GM21526 (cell line): ENCODE data around the gene LRRN3.

Experiments used
- ATAC-seq: cut with Tn5 transposase; IDR thresholded peaks from one replicate; pipeline ENCODE4 v1.9.1; 2021; ENCODE audit warnings: moderate library complexity; ENCODE audit not compliant: unreplicated experiment, low FRiP score

The LRRN3 gene

DNA sequence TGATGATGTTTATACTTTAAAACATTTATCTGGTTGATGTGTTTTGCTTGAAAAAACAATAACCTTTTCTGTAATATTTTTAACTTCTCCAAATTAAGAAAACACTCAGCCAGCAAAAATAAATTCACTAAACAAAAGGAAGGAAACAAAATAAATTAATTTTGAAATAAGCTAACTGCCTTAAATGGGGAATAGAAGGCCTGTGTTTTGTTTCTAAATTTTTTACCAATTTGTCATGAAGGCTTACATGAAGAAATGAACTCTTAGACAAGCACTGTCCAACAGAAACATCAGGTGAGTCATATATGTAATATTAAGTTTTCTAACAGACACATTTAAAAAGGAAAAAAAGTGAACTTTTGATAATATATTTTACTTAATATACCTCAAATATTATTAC is 68.5 kb downstream of the LRRN3 start:
- ATAC-seq, result no peak

DNA sequence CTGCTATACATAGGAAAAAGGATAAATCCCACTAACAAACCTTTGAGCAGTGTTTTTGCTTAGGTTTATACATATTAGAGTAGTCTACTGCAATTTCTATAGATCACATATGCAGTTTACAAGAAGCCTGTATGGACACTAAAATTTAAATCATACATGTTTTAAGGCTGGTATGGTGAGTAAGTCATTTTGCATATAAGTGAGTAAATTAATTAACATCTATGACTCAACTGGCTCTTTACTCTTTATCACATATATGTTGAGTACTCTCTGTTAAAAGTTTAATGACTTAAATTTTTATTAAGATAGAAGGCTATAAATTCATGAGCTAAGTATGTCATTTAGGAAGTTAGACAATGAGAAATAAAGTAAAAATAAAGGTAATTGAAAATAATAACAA is 69.4 kb downstream of the LRRN3 start:
- no peak for ATAC-seq

DNA sequence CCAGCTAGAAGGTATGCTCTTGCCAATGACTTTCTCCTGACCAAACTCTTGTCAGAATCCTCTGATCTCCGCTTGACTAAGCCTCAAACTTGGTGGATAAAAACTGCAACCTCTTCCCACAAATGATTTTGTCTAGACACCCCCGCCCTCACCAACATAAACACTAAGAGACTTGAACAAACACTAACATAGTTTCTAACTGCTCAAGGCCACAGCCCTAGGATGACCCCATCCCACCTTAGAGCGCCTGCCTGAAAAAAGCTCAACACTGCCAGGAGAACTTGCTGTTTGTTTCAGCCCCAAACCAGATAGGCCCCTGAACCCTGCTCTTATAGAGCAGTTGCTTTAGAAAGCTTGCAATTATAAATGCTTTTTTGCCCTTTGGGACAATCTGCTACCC is 71.8 kb downstream of the LRRN3 start:
- ATAC-seq, result no peak

DNA sequence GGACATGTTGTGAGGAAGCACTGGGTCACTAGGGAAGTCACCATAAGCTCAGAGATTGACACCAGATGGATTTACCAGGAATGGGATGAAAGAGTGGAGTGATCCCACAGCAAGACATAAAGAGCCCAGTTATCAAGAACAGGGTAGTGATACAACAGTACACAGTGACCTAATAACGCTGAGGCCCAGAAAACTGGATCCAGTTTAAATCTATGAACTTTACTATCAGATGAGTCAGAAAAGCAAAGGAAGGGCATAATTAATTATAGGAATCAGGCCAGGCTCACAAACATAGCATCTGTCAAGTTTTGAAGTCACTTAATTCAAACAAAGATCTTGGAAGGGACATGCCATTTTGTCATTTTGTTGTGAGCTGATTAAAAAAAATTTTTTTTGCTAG is 73.5 kb downstream of the LRRN3 start:
- ATAC-seq, result no peak

DNA sequence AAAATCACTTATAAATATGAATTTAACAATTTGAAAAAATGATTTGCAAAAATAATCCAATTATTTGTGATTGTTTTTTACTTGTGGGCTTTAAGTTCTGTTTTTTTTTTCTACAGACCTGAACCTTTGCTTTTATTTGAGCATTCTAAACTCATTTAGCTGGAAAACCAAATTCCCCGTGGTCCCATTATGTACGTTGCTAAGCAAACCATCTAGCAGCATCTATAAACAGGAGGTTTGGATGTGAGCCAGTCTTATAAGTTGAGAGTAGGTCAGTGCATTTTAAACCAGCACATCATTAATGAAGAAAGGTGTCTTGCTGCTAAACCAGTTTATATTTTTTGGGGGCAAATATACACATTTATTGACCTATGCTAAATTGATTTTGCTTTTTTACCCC is 77.3 kb downstream of the LRRN3 start:
- no peak for ATAC-seq

DNA sequence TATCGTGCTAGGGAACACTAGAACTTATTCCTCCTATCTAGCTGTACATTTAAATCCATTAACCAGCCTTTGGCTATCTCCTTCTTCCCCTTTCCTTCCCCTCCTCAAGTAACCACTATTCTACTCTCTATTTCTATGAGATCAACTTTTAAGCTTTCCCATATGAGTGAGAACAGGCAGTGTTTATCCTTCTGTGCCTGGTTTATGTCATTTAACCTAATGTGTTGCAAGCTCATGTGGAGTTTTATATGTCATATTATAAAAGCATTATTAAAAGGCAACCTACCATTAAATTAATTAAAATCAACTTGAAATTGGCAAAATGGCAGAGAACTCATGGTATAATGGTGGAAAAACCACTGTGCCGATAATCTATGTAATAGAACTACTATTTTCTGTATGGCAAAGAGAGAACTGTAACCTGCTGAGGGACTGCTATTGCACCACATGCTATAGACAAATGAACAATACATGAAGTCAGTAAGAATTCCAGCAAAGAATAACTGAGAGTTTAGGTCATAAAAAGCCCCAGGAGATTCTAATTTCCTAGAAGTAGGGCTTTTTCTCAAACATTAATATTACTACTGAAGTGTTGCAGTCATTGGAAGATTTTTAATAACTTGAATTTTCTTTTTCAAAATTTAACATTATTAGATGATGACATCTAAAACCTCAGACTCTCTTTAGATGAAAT is 81.8 kb downstream of the LRRN3 start:
- no peak for ATAC-seq

DNA sequence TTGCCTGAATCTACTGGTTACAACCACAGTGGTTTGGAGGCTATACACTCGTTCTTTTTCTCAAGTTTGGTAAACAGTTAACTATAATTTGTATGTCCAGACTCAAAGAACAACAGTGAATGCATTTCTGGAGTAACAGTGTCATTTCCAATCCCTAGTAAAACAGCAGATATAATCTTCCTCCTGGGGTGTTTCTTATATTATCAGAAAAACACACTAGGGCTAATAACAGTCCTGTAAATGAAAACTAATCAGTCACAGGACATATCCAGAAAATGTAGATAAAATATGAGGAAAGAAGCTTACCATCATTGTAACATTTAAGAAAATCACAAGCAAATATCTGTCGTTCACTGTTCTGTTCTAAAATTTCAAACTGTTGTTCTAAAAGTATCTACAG is 82.6 kb downstream of the LRRN3 start:
- no peak for ATAC-seq

DNA sequence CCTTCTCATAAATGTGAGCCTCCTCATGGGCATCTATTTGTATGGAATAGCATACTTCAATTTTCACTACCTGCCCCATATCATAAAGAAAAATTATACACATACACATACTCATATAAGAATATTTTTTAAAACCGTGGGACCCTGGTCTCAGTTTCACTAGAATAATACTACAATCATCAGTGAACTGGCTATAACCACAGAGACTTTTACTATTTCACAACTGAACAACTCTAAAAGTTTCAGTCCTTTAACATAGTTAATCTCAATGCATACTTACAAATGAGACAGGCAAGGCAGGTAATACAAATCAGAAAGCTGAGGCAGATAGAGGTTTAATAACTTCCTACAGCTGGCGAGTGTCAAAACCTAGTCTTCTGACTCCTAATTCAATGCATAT is 83.1 kb downstream of the LRRN3 start:
- ATAC-seq, result no peak

DNA sequence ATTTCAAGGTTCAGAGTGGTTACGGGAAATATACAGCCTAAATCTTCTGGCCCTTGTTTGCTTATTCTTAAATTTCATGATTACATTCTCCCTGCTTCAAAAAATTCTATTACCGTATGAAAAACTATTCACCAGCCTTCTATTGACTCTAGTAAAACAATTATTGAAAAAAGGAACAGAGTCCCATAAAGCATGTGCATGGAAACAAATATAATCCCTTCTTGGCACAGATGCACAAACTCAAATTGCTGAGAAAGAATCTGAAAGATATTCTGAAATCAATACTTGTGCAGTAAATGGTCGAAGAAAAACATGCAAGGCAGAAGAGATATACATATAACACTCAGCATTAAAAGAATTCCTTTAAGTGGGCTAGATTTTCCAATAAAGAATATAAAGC is 83.6 kb downstream of the LRRN3 start:
- ATAC-seq, result no peak
